HG02884 (cell line): ENCODE data around the gene EGFL7.

Experiments used
- ATAC-seq: cut with Tn5 transposase; IDR thresholded peaks from one replicate; pipeline ENCODE4 v1.9.1; 2021; ENCODE audit warnings: mild to moderate bottlenecking, moderate library complexity; ENCODE audit not compliant: unreplicated experiment

Gene EGFL7

GRCh38 chr9:136662656-136663581 is at the start of gene EGFL7:
TSS of gene EGFL7 (plus strand) at chr9:136662916. CDS start at chr9:136668283, 5,367 bp downstream.
- no peak for ATAC-seq

- ATAC-seq = no peak
Observed at GRCh38 chr9:136613824-136614371, 48.8 kb upstream of the EGFL7 start.

- ATAC-seq = no peak
Observed at GRCh38 chr9:136614372-136614922, 48.3 kb upstream of the EGFL7 start.

GRCh38 chr9:136614967-136615623 is 47.6 kb upstream of the EGFL7 start:
- no peak for ATAC-seq

GRCh38 chr9:136615631-136616306 is 46.9 kb upstream of the EGFL7 start:
- ATAC-seq = no peak

GRCh38 chr9:136616307-136616635 is 46.4 kb upstream of the EGFL7 start:
- no peak for ATAC-seq

GRCh38 chr9:136616948-136617695 is 45.6 kb upstream of the EGFL7 start:
- ATAC-seq = no peak

GRCh38 chr9:136617746-136618579 is 44.8 kb upstream of the EGFL7 start:
- no peak for ATAC-seq

- no peak for ATAC-seq
Observed at GRCh38 chr9:136618580-136619547, 43.9 kb upstream of the EGFL7 start.

- ATAC-seq = no peak
Observed at GRCh38 chr9:136619742-136620440, 42.8 kb upstream of the EGFL7 start.

- ATAC-seq = no peak
Observed at GRCh38 chr9:136620441-136621018, 42.2 kb upstream of the EGFL7 start.

GRCh38 chr9:136621019-136621733 is 41.5 kb upstream of the EGFL7 start:
- no peak for ATAC-seq

- ATAC-seq = no peak
Observed at GRCh38 chr9:136621734-136622093, 41.0 kb upstream of the EGFL7 start.

GRCh38 chr9:136622538-136622948 is 40.2 kb upstream of the EGFL7 start:
- ATAC-seq = no peak

GRCh38 chr9:136623016-136623841 is 39.5 kb upstream of the EGFL7 start:
- no peak for ATAC-seq

GRCh38 chr9:136623842-136624183 is 38.9 kb upstream of the EGFL7 start:
- ATAC-seq = no peak
